H9 (cell line): ENCODE data around the gene MYH14. TPM values are rescaled to one million over a fixed set of nuclear protein-coding genes. Genes with fewer than 3 reads are reported as not detected.

Source experiments
- DNase-seq: peaks from one replicate; pipeline ENCODE4 v3.0.0-alpha.2; 2017
- H2AFZ ChIP-seq: one replicate; pipeline ENCODE4 v1.6.1; 2013; ENCODE audit warnings: mild to moderate bottlenecking, low read length, control low read depth, moderate library complexity
- H2AK5ac ChIP-seq: 2 replicates; pipeline ENCODE4 v1.6.1; 2013; ENCODE audit warnings: low read length, control low read depth, mixed read lengths; ENCODE audit not compliant: insufficient read length
- H2BK120ac ChIP-seq: one replicate; pipeline ENCODE4 v1.6.1; 2013; ENCODE audit warnings: low read depth, mild to moderate bottlenecking, low read length, control low read depth, inconsistent platforms; ENCODE audit not compliant: poor library complexity, severe bottlenecking
- H2BK12ac ChIP-seq: 2 replicates; pipeline ENCODE4 v1.6.1; 2013; ENCODE audit warnings: low read length, control low read depth, mixed read lengths, low read depth; ENCODE audit not compliant: insufficient read length
- H2BK15ac ChIP-seq: 2 replicates; pipeline ENCODE4 v1.6.1; 2013; ENCODE audit warnings: low read depth, low read length, control low read depth
- H2BK20ac ChIP-seq: one replicate; pipeline ENCODE4 v1.6.1; 2013; ENCODE audit warnings: low read depth, mild to moderate bottlenecking, low read length, control low read depth, inconsistent platforms; ENCODE audit not compliant: poor library complexity, severe bottlenecking
- H2BK5ac ChIP-seq: 2 replicates; pipeline ENCODE4 v1.6.1; 2013; ENCODE audit warnings: low read length, control low read depth, mixed read lengths; ENCODE audit not compliant: insufficient read length
- H3K14ac ChIP-seq: 2 replicates; pipeline ENCODE4 v1.6.1; 2013; ENCODE audit warnings: low read length, control low read depth; ENCODE audit not compliant: insufficient read depth
- H3K18ac ChIP-seq: 2 replicates; pipeline ENCODE4 v1.6.1; 2013; ENCODE audit warnings: low read depth, mild to moderate bottlenecking, mixed read lengths, low read length, control low read depth; ENCODE audit not compliant: insufficient read length
- H3K23ac ChIP-seq: 2 replicates; pipeline ENCODE4 v1.6.1; 2013; ENCODE audit warnings: low read length, control low read depth, mixed read lengths, low read depth; ENCODE audit not compliant: insufficient read length
- H3K23me2 ChIP-seq: 2 replicates; pipeline ENCODE4 v1.6.1; 2013; ENCODE audit warnings: low read depth, mild to moderate bottlenecking, mixed read lengths, low read length, control low read depth; ENCODE audit not compliant: insufficient read length, poor library complexity, severe bottlenecking
- H3K27ac ChIP-seq: 2 replicates; pipeline ENCODE4 v1.5.1; 2013; ENCODE audit warnings: low read length, control low read depth, mixed read lengths, low read depth; ENCODE audit not compliant: insufficient read length
- H3K27me3 ChIP-seq: 2 replicates; pipeline ENCODE4 v1.6.1; 2013; ENCODE audit warnings: low read length, control low read depth, inconsistent platforms; ENCODE audit not compliant: insufficient read depth
- H3K4ac ChIP-seq: 2 replicates; pipeline ENCODE4 v1.6.1; 2013; ENCODE audit warnings: low read depth, mild to moderate bottlenecking, control low read depth, inconsistent platforms, low read length, moderate library complexity
- H3K4me1 ChIP-seq: 2 replicates; pipeline ENCODE4 v1.6.1; 2013; ENCODE audit warnings: low read length, control low read depth, inconsistent platforms; ENCODE audit not compliant: insufficient read depth
- H3K4me2 ChIP-seq: 2 replicates; pipeline ENCODE4 v1.6.1; 2013; ENCODE audit warnings: low read length, control low read depth, mixed read lengths; ENCODE audit not compliant: insufficient read length, insufficient read depth
- H3K56ac ChIP-seq: 2 replicates; pipeline ENCODE4 v1.6.1; 2013; ENCODE audit warnings: low read depth, mild to moderate bottlenecking, mixed read lengths, low read length, control low read depth; ENCODE audit not compliant: insufficient read length
- H3K79me1 ChIP-seq: 2 replicates; pipeline ENCODE4 v1.6.1; 2013; ENCODE audit warnings: low read depth, mild to moderate bottlenecking, moderate library complexity, low read length, control low read depth, inconsistent platforms; ENCODE audit not compliant: insufficient read depth, poor library complexity, severe bottlenecking
- H3K79me2 ChIP-seq: 2 replicates; pipeline ENCODE4 v1.6.1; 2013; ENCODE audit warnings: low read length, control low read depth, inconsistent platforms; ENCODE audit not compliant: insufficient read depth
- H3K9ac ChIP-seq: 2 replicates; pipeline ENCODE4 v1.6.1; 2013; ENCODE audit warnings: low read length, control low read depth, mixed read lengths; ENCODE audit not compliant: insufficient read length; ENCODE audit errors: extremely low read depth
- H3K9me3 ChIP-seq: one replicate; pipeline ENCODE4 v1.6.1; 2013; ENCODE audit warnings: low read depth, low read length, inconsistent platforms; ENCODE audit not compliant: control insufficient read depth
- H3T11ph ChIP-seq: one replicate; pipeline ENCODE4 v1.6.1; 2013; ENCODE audit warnings: mild to moderate bottlenecking, low read length, control low read depth, inconsistent platforms
- H4K20me1 ChIP-seq: one replicate; pipeline ENCODE4 v1.6.1; 2013; ENCODE audit not compliant: control insufficient read depth, insufficient read length, insufficient read depth
- H4K5ac ChIP-seq: 2 replicates; pipeline ENCODE4 v1.6.1; 2013; ENCODE audit warnings: low read depth, mild to moderate bottlenecking, mixed read lengths, low read length, control low read depth; ENCODE audit not compliant: insufficient read length
- H4K8ac ChIP-seq: replicated peaks from 2 replicates; pipeline ENCODE4 v1.6.1; 2013; ENCODE audit warnings: low read length, control low read depth, mixed read lengths, low read depth; ENCODE audit not compliant: insufficient read length
- H4K91ac ChIP-seq: 2 replicates; pipeline ENCODE4 v1.6.1; 2013; ENCODE audit warnings: low read depth, mild to moderate bottlenecking, moderate library complexity, mixed read lengths, low read length, control low read depth; ENCODE audit not compliant: insufficient read length
- H3K27ac Mint-ChIP-seq, 3 experiments: 2 replicates in 2 of 3; 3 replicates in 1 of 3; pipeline ENCODE4 v1.8.0; 2020 to 2021; ENCODE audit warnings: mixed read lengths in 3 of 3, mild to moderate bottlenecking in 1 of 3, moderate library complexity in 1 of 3
- H3K27me3 Mint-ChIP-seq: 2 replicates; pipeline ENCODE4 v1.8.0; 2021; ENCODE audit warnings: low read depth, mild to moderate bottlenecking, moderate library complexity, mixed read lengths
- H3K36me3 Mint-ChIP-seq, 3 experiments: 2 replicates in 2 of 3; 3 replicates in 1 of 3; pipeline ENCODE4 v1.8.0; 2020 to 2021; ENCODE audit warnings: low read depth in 3 of 3, mixed read lengths in 3 of 3; ENCODE audit not compliant: insufficient read depth in 1 of 3
- H3K4me1 Mint-ChIP-seq, 2 experiments: 2 replicates each; pipeline ENCODE4 v1.8.0; 2020; ENCODE audit warnings: mixed read lengths in 2 of 2
- H3K4me3 Mint-ChIP-seq, 2 experiments: 2 replicates in 1 of 2; 3 replicates in 1 of 2; pipeline ENCODE4 v1.8.0; 2020 to 2021; ENCODE audit warnings: mild to moderate bottlenecking in 2 of 2, mixed read lengths in 2 of 2, moderate library complexity in 1 of 2
- H3K9me3 Mint-ChIP-seq, 2 experiments: 2 replicates in 1 of 2; 3 replicates in 1 of 2; pipeline ENCODE4 v1.8.0; 2020; ENCODE audit warnings: mild to moderate bottlenecking in 2 of 2, mixed read lengths in 2 of 2, moderate library complexity in 1 of 2
- CTCF ChIP-seq: fragments of 200-600 bp; sonication (generic); conservative IDR thresholded peaks from 3 replicates; pipeline ENCODE4 v1.8.0; 2021; ENCODE audit warnings: antibody characterized with exemption, mild to moderate bottlenecking
- WGBS: extraction: QIAGEN DNeasy Blood & Tissue Kit; methylation state at CpG from one replicate; pipeline ENCODE4 v1.1.7; 2013; ENCODE audit warnings: missing lambda C conversion rate, low lambda C conversion rate, mixed read lengths; ENCODE audit not compliant: insufficient read length; ENCODE audit errors: extremely low coverage; 5-methylcytosine and 5-hydroxymethylcytosine counted together
- total RNA-seq: library from RNA; stranded (reverse); gene quantifications from 2 replicates; pipeline ENCODE4 v1.2.1, GENCODE V29; 2021

The MYH14 gene
- total RNA-seq, 1 experiment from 2014 or later: 27.7 TPM

GRCh38 chr19:50171752-50172151 lies 31.7 kb upstream of the MYH14 start:
- no CpG with 5 or more reads among the region's 5 CpGs for WGBS
- no peak for TF ChIP-seq CTCF
- H4K20me1 ChIP-seq: no peaks in the 10 kb centered on the region
- H3K4me1 ChIP-seq: no peaks in the 10 kb centered on the region
- H2BK12ac ChIP-seq: no peak overlapping the region
- no peak overlapping the region for H3T11ph ChIP-seq
- H2BK15ac ChIP-seq: no peak overlapping the region
- H3K56ac ChIP-seq: no peak overlapping the region
- no peak overlapping the region for H3K27ac ChIP-seq
- no peaks in the 10 kb centered on the region for H3K27me3 ChIP-seq
- no peak overlapping the region for H2AK5ac ChIP-seq
- H3K14ac ChIP-seq: no peak overlapping the region
- H3K18ac ChIP-seq: no peak overlapping the region
- H4K5ac ChIP-seq: no peak overlapping the region
- no peak overlapping the region for H3K4me3 Mint-ChIP-seq
- no peaks in the 10 kb centered on the region for H3K79me2 ChIP-seq
- H2BK120ac ChIP-seq: no peak overlapping the region
- no peak overlapping the region for H2BK20ac ChIP-seq
- no peak overlapping the region for H4K8ac ChIP-seq
- H3K4me1 Mint-ChIP-seq: peaks cover 4% of the 10 kb centered on the region in 2 experiments; a peak in 3 of 4 replicates
- H3K9me3 ChIP-seq: no peaks in the 10 kb centered on the region
- H3K4me2 ChIP-seq: no peak overlapping the region
- H3K9ac ChIP-seq: no peak overlapping the region
- H3K4ac ChIP-seq: no peak overlapping the region
- DNase-seq: no peak
- peaks cover 8% of the 10 kb centered on the region for H3K27me3 Mint-ChIP-seq
- no peak overlapping the region for H4K91ac ChIP-seq
- H3K27ac Mint-ChIP-seq: no peak overlapping the region
- H2BK5ac ChIP-seq: no peak overlapping the region
- H3K9me3 Mint-ChIP-seq: peaks cover 0 to 3% of the 10 kb centered on the region in 2 experiments; a peak in 1 of 5 replicates
- no peaks in the 10 kb centered on the region; a peak in 1 of 7 replicates for H3K36me3 Mint-ChIP-seq
- H2AFZ ChIP-seq: no peak overlapping the region
- H3K79me1 ChIP-seq: no peaks in the 10 kb centered on the region
- H3K23me2 ChIP-seq: no peaks in the 10 kb centered on the region
- no peak overlapping the region for H3K23ac ChIP-seq
